GM03348 (cell line): ENCODE results near the gene OR2AJ1.

Source experiments
- DNase-seq: peaks from one replicate; pipeline ENCODE4 v3.0.0; 2012; ENCODE audit warnings: low spot score

Gene OR2AJ1

GRCh38 chr1:247961791-247962190 lies 37.1 kb downstream of the OR2AJ1 start:
- DNase-seq, result no peak

GRCh38 chr1:247962911-247963588 lies 38.4 kb downstream of the OR2AJ1 start:
- DNase-seq, result no peak

- no peak for DNase-seq
These were observed 40.2 kb downstream of the OR2AJ1 start, which contains the start of gene OR2AK2 for GRCh38 chr1:247964933-247965332. Gene OR2AK2 (plus strand): TSS chr1:247965233. CDS start chr1:247965377, 144 bp downstream.

- DNase-seq, result no peak
These were observed 42.0 kb downstream of the OR2AJ1 start for GRCh38 chr1:247966532-247967204.
